ENCODE measurements around the gene EMX1. TPM values are rescaled to one million over a fixed set of nuclear protein-coding genes. Genes with fewer than 3 reads are reported as not detected.

The EMX1 gene
- polyA plus RNA-seq, 4 donors, result 0.13 to 4.9 (median 1.0) TPM

- H3K27ac ChIP-seq (ENCODE audit: low read depth in 1 of 3, low read length in 2 of 3), result no peak overlapping the region
- no peak for DNase-seq
- no peak for FAIRE-seq
- 2 to 7% (median 5%) methylated on average over 25 to 26 of the region's 26 CpGs for WGBS, 3 donors
- H3K9me3 ChIP-seq (ENCODE audit: control insufficient read depth in 2 of 2, insufficient read depth in 1 of 2, low read depth in 1 of 2, low read length in 1 of 2), result no peaks in the 10 kb centered on the region
- H3K4me1 ChIP-seq (ENCODE audit: control insufficient read depth in 3 of 3, insufficient read depth in 2 of 3, low read depth in 1 of 3, low read length in 2 of 3), result peaks cover 2 to 23% (median 3%) of the 10 kb centered on the region in 3 donors
- H3K4me3 ChIP-seq (ENCODE audit: low read depth in 1 of 3, low read length in 3 of 3), result no peak overlapping the region
- H3K36me3 ChIP-seq (ENCODE audit: control insufficient read depth in 3 of 3, insufficient read depth in 2 of 3, low read depth in 1 of 3, low read length in 3 of 3), result no peaks in the 10 kb centered on the region
- H3K27me3 ChIP-seq (ENCODE audit: control insufficient read depth in 3 of 3, insufficient read depth in 3 of 3, low read length in 3 of 3), result peaks cover 17 to 95% (median 68%) of the 10 kb centered on the region in 3 donors
Observed at GRCh38 chr2:72925328-72925943, 8.1 kb downstream of the EMX1 start.

- peaks cover 0 to 19% (median 2%) of the 10 kb centered on the region in 3 donors for H3K4me1 ChIP-seq (ENCODE audit: control insufficient read depth in 3 of 3, insufficient read depth in 2 of 3, low read depth in 1 of 3, low read length in 2 of 3)
- H3K36me3 ChIP-seq (ENCODE audit: control insufficient read depth in 3 of 3, insufficient read depth in 2 of 3, low read depth in 1 of 3, low read length in 3 of 3), result no peaks in the 10 kb centered on the region
- DNase-seq, result no peak
- 9 to 15% (median 10%) methylated on average over 4 of the region's 4 CpGs for WGBS, 3 donors
- no peak for FAIRE-seq
- H3K27me3 ChIP-seq (ENCODE audit: control insufficient read depth in 3 of 3, insufficient read depth in 3 of 3, low read length in 3 of 3), result peaks cover 16 to 86% (median 60%) of the 10 kb centered on the region in 3 donors
- H3K9me3 ChIP-seq (ENCODE audit: control insufficient read depth in 2 of 2, insufficient read depth in 1 of 2, low read depth in 1 of 2, low read length in 1 of 2), result no peaks in the 10 kb centered on the region
- no peak overlapping the region for H3K27ac ChIP-seq (ENCODE audit: low read depth in 1 of 3, low read length in 2 of 3)
- no peak overlapping the region for H3K4me3 ChIP-seq (ENCODE audit: low read depth in 1 of 3, low read length in 3 of 3)
Observed at GRCh38 chr2:72926368-72926767, 9.0 kb downstream of the EMX1 start.

GRCh38 chr2:72926811-72927465, 9.6 kb downstream of the EMX1 start:
- Histone ChIP-seq H3K27ac (ENCODE audit: low read depth in 1 of 3, low read length in 2 of 3) (no peak overlapping the region), H3K27me3 (ENCODE audit: control insufficient read depth in 3 of 3, insufficient read depth in 3 of 3, low read length in 3 of 3) (peaks cover 16 to 81% (median 56%) of the 10 kb centered on the region in 3 donors), H3K4me3 (ENCODE audit: low read depth in 1 of 3, low read length in 3 of 3) (no peak overlapping the region), H3K36me3 (ENCODE audit: control insufficient read depth in 3 of 3, insufficient read depth in 2 of 3, low read depth in 1 of 3, low read length in 3 of 3) (no peaks in the 10 kb centered on the region), H3K9me3 (ENCODE audit: control insufficient read depth in 2 of 2, insufficient read depth in 1 of 2, low read depth in 1 of 2, low read length in 1 of 2) (no peaks in the 10 kb centered on the region), H3K4me1 (ENCODE audit: control insufficient read depth in 3 of 3, insufficient read depth in 2 of 3, low read depth in 1 of 3, low read length in 2 of 3) (peaks cover 0 to 23% (median 2%) of the 10 kb centered on the region in 3 donors)
- DNase-seq, result no peak
- WGBS, 3 donors, result 41 to 47% (median 43%) methylated on average over 6 of the region's 6 CpGs
- no peak for FAIRE-seq

GRCh38 chr2:72927619-72928550, 10.6 kb downstream of the EMX1 start:
- peaks cover 16 to 74% (median 49%) of the 10 kb centered on the region in 3 donors for H3K27me3 ChIP-seq (ENCODE audit: control insufficient read depth in 3 of 3, insufficient read depth in 3 of 3, low read length in 3 of 3)
- H3K4me3 ChIP-seq (ENCODE audit: low read depth in 1 of 3, low read length in 3 of 3), result no peak overlapping the region
- no peaks in the 10 kb centered on the region for H3K9me3 ChIP-seq (ENCODE audit: control insufficient read depth in 2 of 2, insufficient read depth in 1 of 2, low read depth in 1 of 2, low read length in 1 of 2)
- H3K27ac ChIP-seq (ENCODE audit: low read depth in 1 of 3, low read length in 2 of 3), result no peak overlapping the region
- peak; percentile 39 to 51 for DNase-seq
- 47 to 68% (median 48%) methylated on average over 8 of the region's 8 CpGs for WGBS, 3 donors
- peaks cover 0 to 32% (median 2%) of the 10 kb centered on the region in 3 donors for H3K4me1 ChIP-seq (ENCODE audit: control insufficient read depth in 3 of 3, insufficient read depth in 2 of 3, low read depth in 1 of 3, low read length in 2 of 3)
- no peak for FAIRE-seq
- no peaks in the 10 kb centered on the region for H3K36me3 ChIP-seq (ENCODE audit: control insufficient read depth in 3 of 3, insufficient read depth in 2 of 3, low read depth in 1 of 3, low read length in 3 of 3)

- FAIRE-seq, result no peak
- H3K9me3 ChIP-seq (ENCODE audit: control insufficient read depth in 2 of 2, insufficient read depth in 1 of 2, low read depth in 1 of 2, low read length in 1 of 2), result no peaks in the 10 kb centered on the region
- H3K4me3 ChIP-seq (ENCODE audit: low read depth in 1 of 3, low read length in 3 of 3), result no peak overlapping the region
- no peak for DNase-seq
- peaks cover 13 to 63% (median 38%) of the 10 kb centered on the region in 3 donors for H3K27me3 ChIP-seq (ENCODE audit: control insufficient read depth in 3 of 3, insufficient read depth in 3 of 3, low read length in 3 of 3)
- 91 to 96% (median 96%) methylated on average over 1 of the region's 1 CpG for WGBS, 3 donors
- H3K27ac ChIP-seq (ENCODE audit: low read depth in 1 of 3, low read length in 2 of 3), result no peak overlapping the region
- H3K4me1 ChIP-seq (ENCODE audit: control insufficient read depth in 3 of 3, insufficient read depth in 2 of 3, low read depth in 1 of 3, low read length in 2 of 3), result peaks cover 0 to 39% (median 1%) of the 10 kb centered on the region in 3 donors
- no peaks in the 10 kb centered on the region for H3K36me3 ChIP-seq (ENCODE audit: control insufficient read depth in 3 of 3, insufficient read depth in 2 of 3, low read depth in 1 of 3, low read length in 3 of 3)
Observed at GRCh38 chr2:72929010-72929409, 11.7 kb downstream of the EMX1 start.

GRCh38 chr2:72931280-72931910, 14.1 kb downstream of the EMX1 start:
- Histone ChIP-seq H3K36me3 (ENCODE audit: control insufficient read depth in 3 of 3, insufficient read depth in 2 of 3, low read depth in 1 of 3, low read length in 3 of 3) (no peaks in the 10 kb centered on the region), H3K9me3 (ENCODE audit: control insufficient read depth in 2 of 2, insufficient read depth in 1 of 2, low read depth in 1 of 2, low read length in 1 of 2) (no peaks in the 10 kb centered on the region), H3K4me3 (ENCODE audit: low read depth in 1 of 3, low read length in 3 of 3) (no peak overlapping the region), H3K4me1 (ENCODE audit: control insufficient read depth in 3 of 3, insufficient read depth in 2 of 3, low read depth in 1 of 3, low read length in 2 of 3) (peaks cover 0 to 35% (median 0%) of the 10 kb centered on the region in 3 donors), H3K27me3 (ENCODE audit: control insufficient read depth in 3 of 3, insufficient read depth in 3 of 3, low read length in 3 of 3) (peaks cover 5 to 40% (median 21%) of the 10 kb centered on the region in 3 donors), H3K27ac (ENCODE audit: low read depth in 1 of 3, low read length in 2 of 3) (no peak overlapping the region)
- WGBS, 3 donors, result 84 to 91% (median 89%) methylated on average over 14 of the region's 14 CpGs
- DNase-seq, result no peak
- no peak for FAIRE-seq

- peak in 1 of 2 donors; percentile 61 for DNase-seq
Observed at GRCh38 chr2:72932045-72932740, 14.9 kb downstream of the EMX1 start.

More at GRCh38 chr2:72932045-72932740, 14.9 kb downstream of the EMX1 start:
- H3K27me3 ChIP-seq (ENCODE audit: control insufficient read depth in 3 of 3, insufficient read depth in 3 of 3, low read length in 3 of 3), result peaks cover 5 to 32% (median 17%) of the 10 kb centered on the region in 3 donors
- H3K36me3 ChIP-seq (ENCODE audit: control insufficient read depth in 3 of 3, insufficient read depth in 2 of 3, low read depth in 1 of 3, low read length in 3 of 3), result no peaks in the 10 kb centered on the region
- FAIRE-seq, result no peak
- 37 to 43% (median 39%) methylated on average over 5 of the region's 5 CpGs for WGBS, 3 donors
- H3K27ac ChIP-seq (ENCODE audit: low read depth in 1 of 3, low read length in 2 of 3), result no peak overlapping the region
- H3K4me1 ChIP-seq (ENCODE audit: control insufficient read depth in 3 of 3, insufficient read depth in 2 of 3, low read depth in 1 of 3, low read length in 2 of 3), result peaks cover 0 to 35% (median 0%) of the 10 kb centered on the region in 3 donors
- H3K9me3 ChIP-seq (ENCODE audit: control insufficient read depth in 2 of 2, insufficient read depth in 1 of 2, low read depth in 1 of 2, low read length in 1 of 2), result no peaks in the 10 kb centered on the region
- H3K4me3 ChIP-seq (ENCODE audit: low read depth in 1 of 3, low read length in 3 of 3), result no peak overlapping the region
